H1 (cell line): Measurements from ENCODE around the gene PLA2G4E. TPM values are rescaled to one million over a fixed set of nuclear protein-coding genes. Genes with fewer than 3 reads are reported as not detected.

Experiments used
- ATF2 ChIP-seq: IDR thresholded peaks from 2 replicates; pipeline ENCODE4 v1.6.1; 2012; ENCODE audit warnings: low read length, inconsistent platforms
- BCL11A ChIP-seq, 2 experiments: IDR thresholded peaks; one replicate each; pipeline ENCODE4 v1.6.1; 2011; ENCODE audit warnings: low read depth in 2 of 2, low read length in 2 of 2, mild to moderate bottlenecking in 2 of 2
- CBX5 ChIP-seq: fragments of 300-800, 300-1000 bp; sonication (generic); IDR thresholded peaks from 2 replicates; pipeline ENCODE4 v1.7.1; 2016; ENCODE audit warnings: antibody characterized with exemption, low read length, low read depth
- CHD2 ChIP-seq: IDR thresholded peaks from 2 replicates; pipeline ENCODE4 v1.6.1; 2012; ENCODE audit warnings: low read length, improper control_type of control experiment
- CTBP2 ChIP-seq: IDR thresholded peaks from 2 replicates; pipeline ENCODE4 v1.7.0; 2011; ENCODE audit warnings: borderline replicate concordance, mild to moderate bottlenecking, moderate library complexity, mixed read lengths, low read length; ENCODE audit not compliant: insufficient read depth, insufficient read length
- GABPA ChIP-seq: IDR thresholded peaks from 2 replicates; pipeline ENCODE4 v1.6.1; 2011; ENCODE audit warnings: mild to moderate bottlenecking, low read length, moderate library complexity, borderline replicate concordance; ENCODE audit not compliant: insufficient read depth
- KDM4A ChIP-seq: IDR thresholded peaks from one replicate; pipeline ENCODE4 v1.7.1; 2012; ENCODE audit warnings: low read depth, mild to moderate bottlenecking, moderate library complexity, low read length, inconsistent platforms; ENCODE audit not compliant: severe bottlenecking
- POLR2A ChIP-seq, 2 experiments: IDR thresholded peaks; 1 replicate in 1 of 2; 2 replicates in 1 of 2; pipeline ENCODE4 v1.6.1; 2011; ENCODE audit warnings: low read depth in 2 of 2, low read length in 2 of 2, mild to moderate bottlenecking in 2 of 2; ENCODE audit errors: control extremely low read depth in 1 of 2
- POLR2AphosphoS5 ChIP-seq: IDR thresholded peaks from 2 replicates; pipeline ENCODE4 v1.6.1; 2011; ENCODE audit warnings: low read depth, low read length
- RAD21 ChIP-seq, 2 experiments: IDR thresholded peaks in 1 of 2; conservative IDR thresholded peaks in 1 of 2; 2 replicates each; pipeline ENCODE4 v1.6.1; 2011; ENCODE audit warnings: low read depth in 2 of 2, low read length in 2 of 2, improper control_type of control experiment in 1 of 2, inconsistent platforms in 1 of 2, mild to moderate bottlenecking in 1 of 2, moderate library complexity in 1 of 2
- RBBP5 ChIP-seq: IDR thresholded peaks from 2 replicates; pipeline ENCODE4 v1.7.1; 2012; ENCODE audit warnings: low read depth, mild to moderate bottlenecking, inconsistent platforms, low read length, moderate library complexity, borderline replicate concordance
- RFX5 ChIP-seq: IDR thresholded peaks from 2 replicates; pipeline ENCODE4 v1.6.1; 2011; ENCODE audit warnings: low read depth, low read length, improper control_type of control experiment, borderline replicate concordance
- RXRA ChIP-seq: IDR thresholded peaks from 2 replicates; pipeline ENCODE4 v1.6.1; 2011; ENCODE audit warnings: low read depth, mild to moderate bottlenecking, low read length, moderate library complexity; ENCODE audit not compliant: insufficient read depth
- SP1 ChIP-seq: IDR thresholded peaks from 2 replicates; pipeline ENCODE4 v1.6.1; 2011; ENCODE audit warnings: low read depth, low read length
- SUZ12 ChIP-seq: fragments of 200-600 bp; sonication (generic); IDR thresholded peaks from 2 replicates; pipeline ENCODE4 v1.6.1; 2012; ENCODE audit warnings: mild to moderate bottlenecking, inconsistent platforms, low read length, moderate library complexity, mixed read lengths
- TAF1 ChIP-seq: IDR thresholded peaks from 2 replicates; pipeline ENCODE4 v1.6.1; 2011; ENCODE audit warnings: mild to moderate bottlenecking, low read depth, low read length
- TAF7 ChIP-seq: optimal IDR thresholded peaks from 2 replicates; pipeline ENCODE3; 2011; ENCODE audit warnings: low read depth, mild to moderate bottlenecking, inconsistent platforms, low read length, moderate library complexity, borderline replicate concordance
- TBP ChIP-seq: IDR thresholded peaks from 2 replicates; pipeline ENCODE4 v1.6.1; 2011; ENCODE audit warnings: low read depth, low read length, improper control_type of control experiment
- TEAD4 ChIP-seq: IDR thresholded peaks from 2 replicates; pipeline ENCODE4 v1.6.1; 2012; ENCODE audit warnings: low read depth, low read length, inconsistent platforms, mixed read lengths
- USF2 ChIP-seq: IDR thresholded peaks from 2 replicates; pipeline ENCODE4 v1.6.1; 2011; ENCODE audit warnings: low read length, improper control_type of control experiment
- polyA plus RNA-seq, 7 experiments: library from polyadenylated mRNA; depleted of rRNA in 3 of 7; stranded (reverse) in 5 of 7; unstranded in 2 of 7; fragments of >200 nt in 5 of 7; fragments of 200-250 nt in 2 of 7; gene quantifications; 1 replicate in 5 of 7; 2 replicates in 1 of 7; 4 replicates in 1 of 7; pipeline versions ENCODE4 v1.2.1 to v1.2.3, GENCODE V29; 2011 to 2013; ENCODE audit warnings: missing spikeins in 2 of 7, mixed read lengths in 2 of 7
- total RNA-seq: library from RNA; stranded (reverse); fragmentation: NEBNext Ultra II Directional; extraction: Animal tissue kit (Norgen Biotek cat#: 25700); gene quantifications from 2 replicates; pipeline ENCODE4 v1.2.1, GENCODE V29; 2021

The PLA2G4E gene
- total and polyA plus RNA-seq, 2 of the 8 experiments (the other 6 are each of a cell fraction or from before 2014, with no cell fraction given): 0.03 TPM; not detected in 1

DNA sequence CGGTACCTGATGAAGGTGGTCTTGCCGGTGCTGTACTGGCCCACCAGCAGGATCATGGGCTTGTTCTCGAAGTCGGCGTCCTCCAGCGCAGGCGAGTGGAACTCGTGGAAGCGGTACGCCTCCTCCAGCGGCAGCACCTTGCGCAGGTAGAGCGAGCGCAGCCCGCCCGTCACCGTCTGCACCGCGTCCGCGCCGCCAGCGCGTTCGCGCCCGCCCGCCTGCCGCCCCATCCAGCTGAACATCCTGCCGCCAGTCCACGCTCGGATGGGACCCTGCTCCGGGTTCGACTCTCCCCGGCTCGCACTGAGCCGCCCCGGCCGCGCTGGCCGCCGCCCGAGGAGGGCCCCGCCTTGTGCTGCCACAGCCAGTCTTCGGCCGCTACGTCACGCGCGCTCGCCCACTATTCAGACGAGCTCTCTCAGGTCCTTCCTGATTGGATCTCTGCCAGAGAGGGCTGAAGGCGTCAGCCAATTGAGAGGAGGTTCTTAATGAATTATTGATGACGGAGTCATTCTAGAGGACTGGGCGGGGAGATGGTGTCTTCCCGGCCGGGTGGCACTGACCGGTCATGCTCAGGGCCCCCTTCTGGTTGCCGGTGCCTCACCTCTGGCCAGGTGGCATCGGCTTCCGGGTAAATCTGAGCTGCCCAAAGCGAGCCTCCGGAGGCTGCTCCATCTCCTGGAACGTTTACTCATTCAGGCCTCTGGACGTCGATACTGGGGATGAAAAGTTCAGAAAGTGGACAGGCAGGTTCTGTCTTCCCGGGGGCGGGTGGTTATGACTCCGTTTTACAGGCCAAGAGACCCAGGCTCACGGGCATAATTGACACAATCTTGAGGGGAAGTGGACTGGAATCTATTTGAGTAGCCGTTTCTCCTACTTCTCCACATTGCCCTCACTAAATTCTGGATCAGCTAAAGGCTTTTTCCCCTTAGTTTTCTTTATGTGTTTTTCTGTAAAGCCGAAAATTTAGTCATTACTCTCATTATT, 48.3 kb downstream of the PLA2G4E start, which contains the start of gene EHD4 (continued):
- TF ChIP-seq RAD21 (IDR thresholded peaks at IDR 0.05 in 1 of 2, conservative IDR thresholded peaks at IDR 0.05 in 1 of 2; ENCODE audit: low read depth in 2 of 2, low read length in 2 of 2): peak in 1 of 2 experiments; percentile 25; a peak in 1 of 4 replicates
- TF ChIP-seq TEAD4: peak; percentile 23; the same call in 1 of the 2 replicates
- no peak for TF ChIP-seq RXRA
- TF ChIP-seq GABPA: no peak
- TF ChIP-seq SP1: peak; percentile 83
- TF ChIP-seq CTBP2: no peak
- peak; percentile 81 for TF ChIP-seq KDM4A
- no peak for TF ChIP-seq BCL11A (IDR thresholded peaks at IDR 0.05; ENCODE audit: low read depth in 2 of 2, low read length in 2 of 2)
- no peak for TF ChIP-seq RFX5
- TF ChIP-seq USF2: no peak
- TF ChIP-seq TBP: peak; percentile 88
- no peak for TF ChIP-seq SUZ12
- TF ChIP-seq POLR2AphosphoS5: peak; percentile 90
- peak; percentile 81 to 93 for TF ChIP-seq POLR2A (IDR thresholded peaks at IDR 0.05; ENCODE audit: control extremely low read depth in 1 of 2, low read depth in 2 of 2, low read length in 2 of 2)
- TF ChIP-seq ATF2: peak; percentile 30; the same call in 1 of the 2 replicates
- TF ChIP-seq TAF1: peak; percentile 96
- peak; percentile 94 for TF ChIP-seq TAF7
- TF ChIP-seq CHD2: peak; percentile 60; the same call in 1 of the 2 replicates
- TF ChIP-seq RBBP5: peak; percentile 24; the same call in 1 of the 2 replicates
- TF ChIP-seq CBX5: no peak
